IPS-NIHi7 (cell line): Measurements from ENCODE around the gene CASP2.
"Not testable (repeated sequence)": the region's sequence is repeated elsewhere in the genome, so short reads cannot be mapped to it uniquely, and the experiment has no call there.

Source experiments
- DNase-seq: peaks from one replicate; pipeline ENCODE4 v3.0.0; 2012; ENCODE audit warnings: mixed read lengths; ENCODE audit errors: extremely low spot score

The CASP2 gene

DNA sequence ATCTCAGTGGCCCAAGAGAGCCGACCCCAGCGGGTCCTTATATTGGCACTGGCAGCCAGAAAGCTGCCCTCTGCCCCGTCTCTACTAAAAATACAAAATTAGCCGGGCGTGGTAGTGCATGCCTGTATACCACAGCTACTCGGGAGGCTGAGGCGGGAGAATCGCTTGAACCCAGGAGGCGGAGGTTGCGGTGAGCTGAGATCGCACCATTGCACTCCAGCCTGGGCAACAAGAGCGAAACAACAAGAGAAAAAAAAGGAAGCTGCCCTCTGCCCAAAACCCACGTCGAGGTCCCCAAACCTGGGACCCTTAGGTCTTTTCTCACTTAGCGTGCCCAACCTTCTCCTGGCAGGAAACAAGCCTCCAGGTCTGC is 24.0 kb upstream of the CASP2 start:
- not testable (repeated sequence) for DNase-seq

- no peak for DNase-seq
These were observed 23.0 kb upstream of the CASP2 start for GRCh38 chr7:143265017-143265693.

DNA sequence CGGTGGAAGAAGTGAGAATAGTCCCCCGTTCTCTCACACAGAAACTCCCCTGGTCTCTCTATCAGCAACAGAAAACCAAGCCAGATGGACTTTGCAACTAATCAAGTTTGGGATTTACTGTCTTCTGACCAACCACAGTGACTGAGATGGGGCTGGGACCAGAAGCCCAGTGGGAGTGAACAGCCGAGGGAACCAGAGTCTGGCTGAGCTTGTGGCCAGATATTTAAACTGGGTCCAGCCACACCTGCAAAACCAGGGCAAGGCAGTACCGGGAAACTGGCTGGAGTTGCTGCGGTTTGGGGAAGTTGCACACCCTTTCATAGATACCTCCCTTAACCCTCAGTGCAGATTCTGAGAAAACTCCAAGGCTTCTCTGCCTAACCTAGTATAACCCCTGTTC is 18.9 kb upstream of the CASP2 start:
- no peak for DNase-seq

- no peak for DNase-seq
These were observed 16.9 kb upstream of the CASP2 start for GRCh38 chr7:143271240-143271639.

DNA sequence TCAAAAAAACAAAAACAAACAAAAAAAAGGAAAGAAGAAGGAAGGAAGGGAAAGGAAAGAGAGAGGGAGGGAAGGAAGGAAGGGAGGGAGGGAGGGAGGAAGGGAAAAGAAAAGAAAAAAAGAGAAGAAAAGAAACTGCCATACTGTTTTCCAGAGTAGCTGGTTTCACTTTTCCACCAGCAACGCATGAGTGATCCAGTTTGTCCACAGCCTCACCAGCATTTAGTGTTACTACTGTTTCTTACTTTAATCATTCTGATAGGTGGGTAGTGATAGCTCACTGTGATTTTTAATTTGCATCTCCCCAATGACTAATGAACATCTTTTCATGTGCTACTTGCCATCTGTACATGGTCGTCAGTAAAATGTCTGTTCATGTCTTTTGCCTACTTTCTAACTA is 15.3 kb upstream of the CASP2 start:
- DNase-seq: no peak

DNA sequence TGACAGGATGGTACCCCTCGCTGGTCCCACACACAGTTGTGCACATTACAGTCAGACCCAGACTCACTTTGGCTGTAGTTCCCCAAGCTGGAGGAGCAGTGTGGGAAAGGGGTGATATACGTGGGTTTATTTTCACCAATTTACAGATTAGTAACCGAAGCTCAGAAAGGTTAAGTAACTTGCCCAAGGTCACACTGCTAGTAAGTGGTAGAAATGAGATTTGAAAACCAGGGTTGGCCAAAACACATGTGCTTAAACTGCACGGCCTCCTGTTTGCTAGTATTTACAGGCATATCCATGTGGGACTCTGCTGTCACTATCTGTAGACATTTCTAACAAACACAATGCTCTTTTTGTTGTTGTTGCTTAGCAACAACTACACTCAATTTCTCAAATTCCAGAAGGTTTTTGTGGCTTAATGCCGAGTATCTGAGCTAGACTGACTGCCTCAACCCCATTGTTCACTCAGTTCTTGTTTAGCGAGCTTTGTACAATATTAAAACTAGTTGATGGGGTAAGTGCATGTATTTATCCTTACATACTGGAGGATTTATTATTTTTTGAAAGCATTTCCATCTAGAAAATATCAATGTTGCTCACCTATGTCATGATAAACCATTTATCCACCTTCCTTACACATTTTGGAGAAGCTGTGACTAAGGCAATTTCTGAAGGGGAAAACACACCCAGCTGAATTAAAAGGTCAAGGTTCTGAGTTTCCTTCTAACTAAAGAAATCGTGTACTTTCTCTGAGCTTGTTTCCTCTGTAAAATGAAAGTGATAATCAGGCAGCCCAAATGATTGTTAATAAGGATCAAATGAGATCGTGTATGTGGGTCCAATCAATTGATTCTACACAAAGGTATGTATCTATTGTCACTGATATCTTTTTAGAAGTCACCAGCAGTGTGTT is 8.7 kb upstream of the CASP2 start:
- DNase-seq: no peak

DNA sequence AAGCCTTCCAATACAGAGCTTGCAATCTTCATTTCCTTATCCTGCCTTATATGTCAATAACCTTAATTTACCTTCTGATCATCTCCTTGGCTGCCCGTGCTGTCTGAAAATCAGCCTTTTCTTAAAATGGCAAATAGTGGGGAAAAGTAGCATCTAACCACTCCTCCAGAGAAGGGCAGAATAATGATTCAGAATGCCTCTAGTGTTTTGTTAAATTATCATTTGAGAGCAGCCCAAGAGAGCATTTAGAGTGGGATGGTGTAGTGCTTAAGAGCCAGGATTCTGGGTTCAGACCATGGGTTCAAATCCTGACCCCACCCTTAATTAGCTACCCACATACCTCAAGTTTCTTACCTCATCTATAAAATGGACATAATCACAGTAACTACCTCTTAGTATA is 8.0 kb upstream of the CASP2 start:
- no peak for DNase-seq

DNA sequence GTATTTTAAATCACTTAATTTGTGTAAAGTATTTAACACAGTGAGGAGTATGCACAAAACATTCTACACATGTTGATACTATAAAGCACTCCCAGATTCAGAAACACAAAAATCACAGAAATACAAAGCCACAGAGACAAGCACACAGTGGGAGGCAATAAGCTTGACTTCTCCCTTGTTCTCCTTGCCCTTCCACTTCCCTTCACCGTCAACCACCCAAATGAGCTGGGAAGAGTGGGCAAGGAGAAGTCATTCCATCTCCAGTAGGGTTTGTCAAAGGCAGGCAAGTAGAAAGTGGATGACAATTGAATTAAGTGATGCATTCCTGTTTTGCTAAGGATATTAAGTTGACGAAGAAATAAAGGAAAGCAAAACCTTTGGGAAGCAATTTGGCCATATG is 7.6 kb upstream of the CASP2 start:
- no peak for DNase-seq

DNA sequence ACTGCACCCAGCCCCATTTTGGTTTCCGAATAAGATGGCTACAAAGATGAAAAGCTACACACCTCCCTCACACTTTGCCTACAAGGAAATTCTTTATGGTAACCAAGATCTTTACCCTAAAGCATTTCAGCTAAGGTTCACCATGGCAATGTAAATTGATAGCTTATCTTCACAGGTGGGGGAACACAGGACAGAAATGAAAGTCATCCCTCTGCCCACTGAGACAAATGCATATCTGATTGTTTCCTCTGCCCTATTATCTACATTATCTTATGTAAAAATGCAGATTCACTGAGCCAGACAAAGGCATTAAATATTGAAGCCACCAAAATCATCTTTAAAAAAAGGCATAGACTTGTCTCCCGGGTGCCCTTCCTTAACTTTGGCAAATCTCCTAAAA is 6.6 kb upstream of the CASP2 start:
- DNase-seq: no peak

- DNase-seq: no peak
These were observed 6.0 kb upstream of the CASP2 start for GRCh38 chr7:143282124-143282523.

GRCh38 chr7:143283381-143283780 is 4.8 kb upstream of the CASP2 start:
- peak; percentile 23 for DNase-seq

- peak; percentile 82 for DNase-seq
These were observed 3.3 kb upstream of the CASP2 start, which contains the start of gene TMEM139 for GRCh38 chr7:143284591-143285469. Gene TMEM139 (plus strand): TSS chr7:143284958. CDS start chr7:143285958, 1,000 bp downstream.

DNA sequence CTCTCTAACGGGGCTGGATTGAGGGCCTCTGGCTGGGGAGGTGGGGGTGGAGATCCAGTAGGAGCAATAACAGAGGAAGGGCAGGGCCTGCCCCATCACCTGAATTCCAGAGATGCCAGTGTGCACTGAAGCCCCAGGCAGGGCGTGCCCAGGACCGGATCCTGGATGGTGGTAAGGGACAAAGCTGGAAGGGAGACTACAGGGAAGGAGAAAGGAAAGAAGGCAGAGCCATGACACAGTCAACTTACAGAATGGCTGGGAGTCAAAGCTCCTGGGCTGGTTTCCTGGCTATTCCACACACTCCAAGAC is 2.7 kb upstream of the CASP2 start:
- no peak for DNase-seq

DNA sequence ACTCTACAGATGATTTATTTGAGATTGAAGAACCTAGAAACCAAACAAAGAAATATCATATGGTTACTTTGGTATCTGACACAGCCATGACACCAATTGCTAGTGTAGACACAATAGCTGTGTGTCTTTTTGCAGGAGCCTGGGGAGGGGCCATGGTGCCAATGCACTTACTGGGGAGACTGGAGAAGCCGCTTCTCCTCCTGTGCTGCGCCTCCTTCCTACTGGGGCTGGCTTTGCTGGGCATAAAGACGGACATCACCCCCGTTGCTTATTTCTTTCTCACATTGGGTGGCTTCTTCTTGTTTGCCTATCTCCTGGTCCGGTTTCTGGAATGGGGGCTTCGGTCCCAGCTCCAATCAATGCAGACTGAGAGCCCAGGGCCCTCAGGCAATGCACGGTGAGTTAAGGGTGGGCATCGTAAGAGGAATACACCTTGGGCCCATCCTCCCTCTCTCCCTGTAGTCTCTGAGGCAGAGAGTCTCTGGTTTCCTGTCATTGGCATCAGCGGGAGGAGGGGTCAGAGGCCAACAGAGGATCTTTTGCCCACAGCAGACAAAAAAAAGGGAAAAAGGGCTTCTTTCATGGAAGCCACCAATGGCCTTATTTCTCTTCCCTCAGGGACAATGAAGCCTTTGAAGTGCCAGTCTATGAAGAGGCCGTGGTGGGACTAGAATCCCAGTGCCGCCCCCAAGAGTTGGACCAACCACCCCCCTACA is 2.2 kb upstream of the CASP2 start:
- DNase-seq: no peak

DNA sequence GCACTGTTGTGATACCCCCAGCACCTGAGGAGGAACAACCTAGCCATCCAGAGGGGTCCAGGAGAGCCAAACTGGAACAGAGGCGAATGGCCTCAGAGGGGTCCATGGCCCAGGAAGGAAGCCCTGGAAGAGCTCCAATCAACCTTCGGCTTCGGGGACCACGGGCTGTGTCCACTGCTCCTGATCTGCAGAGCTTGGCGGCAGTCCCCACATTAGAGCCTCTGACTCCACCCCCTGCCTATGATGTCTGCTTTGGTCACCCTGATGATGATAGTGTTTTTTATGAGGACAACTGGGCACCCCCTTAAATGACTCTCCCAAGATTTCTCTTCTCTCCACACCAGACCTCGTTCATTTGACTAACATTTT is 1.6 kb upstream of the CASP2 start:
- no peak for DNase-seq

DNA sequence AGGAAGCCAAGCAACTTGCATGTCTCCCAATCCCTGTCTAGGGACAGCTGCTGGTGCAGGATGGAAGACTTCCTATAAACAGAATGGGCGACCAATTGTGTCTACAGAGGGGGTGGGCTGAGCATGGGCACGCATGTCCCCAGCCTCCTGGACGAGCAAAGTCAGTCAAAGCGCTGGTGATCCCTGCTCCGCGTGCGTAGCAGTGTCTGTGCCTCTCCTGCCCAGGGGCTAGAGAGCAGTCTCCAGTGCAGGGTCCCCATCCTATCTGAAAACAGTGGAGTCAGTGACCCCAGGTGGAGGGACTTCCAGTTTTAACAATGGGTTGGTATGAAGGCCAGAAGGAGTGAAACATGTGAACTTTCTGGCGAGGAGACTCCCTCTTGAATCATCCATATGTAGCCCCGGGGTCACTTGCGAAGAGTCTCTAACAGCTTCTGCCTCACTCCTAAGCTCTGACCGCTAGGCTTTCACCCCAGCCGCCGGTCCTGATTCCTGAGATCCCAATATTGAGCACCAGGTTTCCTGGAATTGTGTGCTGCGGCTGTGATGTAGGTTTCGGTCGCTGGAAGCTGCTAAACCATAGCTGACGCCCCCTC is 714 bp upstream of the CASP2 start:
- no peak for DNase-seq

DNA sequence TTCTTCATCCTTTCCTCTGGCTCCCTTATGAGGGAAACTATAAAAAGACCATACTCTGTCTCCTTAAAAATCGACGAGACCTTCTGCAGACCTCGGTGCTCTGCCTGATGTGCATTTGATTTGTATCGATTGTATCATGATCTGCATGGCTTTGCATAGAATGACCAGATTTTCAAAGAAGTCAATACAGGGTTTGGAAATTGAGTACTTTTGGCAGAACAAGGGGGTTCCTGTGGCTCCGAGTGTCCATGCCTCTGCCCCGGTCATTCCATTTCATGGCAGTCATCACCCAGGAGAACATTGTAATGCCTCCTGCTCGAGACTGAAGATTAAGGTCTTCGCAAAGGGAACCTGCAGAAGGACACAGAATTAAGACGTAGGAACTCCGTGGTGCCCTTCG is 685 bp downstream of the CASP2 start:
- peak; percentile 31 for DNase-seq

- DNase-seq: no peak
These were observed 1.3 kb downstream of the CASP2 start for GRCh38 chr7:143289421-143289820.

- not testable (repeated sequence) for DNase-seq
These were observed 1.7 kb downstream of the CASP2 start for GRCh38 chr7:143289888-143290287.

- DNase-seq: no peak
These were observed 2.1 kb downstream of the CASP2 start for GRCh38 chr7:143290293-143290692.

GRCh38 chr7:143292876-143293275 is 4.7 kb downstream of the CASP2 start:
- no peak for DNase-seq
